HG03280 (cell line): ENCODE results near the gene PLCG1.

ENCODE experiments used
- ATAC-seq: cut with Tn5 transposase; IDR thresholded peaks from one replicate; pipeline ENCODE4 v1.9.1; 2021; ENCODE audit warnings: mild to moderate bottlenecking, moderate library complexity; ENCODE audit not compliant: unreplicated experiment

Gene PLCG1

GRCh38 chr20:41142245-41142644 lies 4.9 kb downstream of the PLCG1 start:
- ATAC-seq: no peak

GRCh38 chr20:41142919-41143318 lies 5.6 kb downstream of the PLCG1 start:
- no peak for ATAC-seq

DNA sequence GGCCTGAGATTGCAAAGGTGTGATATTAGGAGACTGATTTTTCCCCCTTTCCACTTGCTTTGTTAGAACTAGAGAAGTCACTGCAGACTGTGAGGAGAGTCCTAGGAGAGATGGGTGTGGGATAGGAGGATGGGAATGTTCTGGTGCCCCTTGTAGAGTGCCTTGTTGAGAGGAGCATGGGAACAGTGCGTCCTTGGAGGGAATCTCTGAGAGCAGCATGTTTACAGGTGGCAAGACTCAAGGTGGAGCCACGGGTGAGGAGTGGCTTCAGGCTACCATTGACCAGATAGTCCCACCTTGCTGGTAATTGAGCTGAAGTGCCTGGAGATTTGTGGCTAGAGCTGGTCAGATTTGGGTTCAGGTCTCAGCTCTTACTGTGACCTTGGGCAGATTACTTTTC lies 6.0 kb downstream of the PLCG1 start:
- no peak for ATAC-seq

DNA sequence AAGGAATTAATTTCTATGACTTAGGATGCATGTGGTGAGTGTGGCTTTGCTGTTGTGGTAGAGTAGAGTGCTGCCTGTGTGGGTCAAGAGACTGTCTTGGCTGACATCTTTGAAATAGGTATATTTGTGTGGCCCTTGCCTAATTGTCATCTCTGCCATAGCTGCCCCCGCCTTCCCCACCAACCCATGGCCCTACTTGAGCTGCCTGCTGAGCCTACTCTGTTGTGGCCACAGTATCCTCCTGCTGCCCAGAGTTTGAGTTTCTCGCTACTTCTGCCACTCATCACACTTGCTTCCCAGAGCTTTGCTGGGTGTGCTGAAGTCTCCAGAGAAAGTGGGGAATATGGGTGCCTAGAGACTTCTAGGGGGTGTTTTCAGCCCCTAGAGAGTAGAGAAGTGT lies 8.0 kb downstream of the PLCG1 start:
- ATAC-seq: no peak

- no peak for ATAC-seq
These were observed 8.7 kb downstream of the PLCG1 start for GRCh38 chr20:41145821-41146620.

DNA sequence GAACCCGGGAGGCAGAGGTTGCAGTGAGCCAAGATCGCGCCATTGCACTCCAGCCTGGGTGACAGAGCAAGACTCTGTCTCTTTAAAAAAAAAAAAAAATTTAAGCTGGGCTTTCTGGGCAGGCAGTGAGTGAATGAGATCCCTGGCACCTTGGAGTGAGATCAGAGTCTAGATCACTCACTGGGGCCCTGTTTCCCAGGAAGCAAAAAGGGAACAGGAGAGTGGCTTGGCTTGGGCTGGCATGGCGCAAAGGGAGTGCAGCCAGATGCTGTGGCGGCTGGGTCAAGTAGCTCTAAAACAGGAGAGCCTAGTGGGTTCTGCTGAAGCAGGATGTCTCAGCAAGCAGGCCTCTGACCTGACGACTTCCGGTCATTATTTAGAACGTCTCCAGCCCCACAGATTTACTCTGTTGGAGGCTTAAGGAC lies 10.4 kb downstream of the PLCG1 start:
- no peak for ATAC-seq

- no peak for ATAC-seq
These were observed 11.6 kb downstream of the PLCG1 start for GRCh38 chr20:41148942-41149341.

GRCh38 chr20:41150664-41151063 lies 13.3 kb downstream of the PLCG1 start:
- no peak for ATAC-seq

DNA sequence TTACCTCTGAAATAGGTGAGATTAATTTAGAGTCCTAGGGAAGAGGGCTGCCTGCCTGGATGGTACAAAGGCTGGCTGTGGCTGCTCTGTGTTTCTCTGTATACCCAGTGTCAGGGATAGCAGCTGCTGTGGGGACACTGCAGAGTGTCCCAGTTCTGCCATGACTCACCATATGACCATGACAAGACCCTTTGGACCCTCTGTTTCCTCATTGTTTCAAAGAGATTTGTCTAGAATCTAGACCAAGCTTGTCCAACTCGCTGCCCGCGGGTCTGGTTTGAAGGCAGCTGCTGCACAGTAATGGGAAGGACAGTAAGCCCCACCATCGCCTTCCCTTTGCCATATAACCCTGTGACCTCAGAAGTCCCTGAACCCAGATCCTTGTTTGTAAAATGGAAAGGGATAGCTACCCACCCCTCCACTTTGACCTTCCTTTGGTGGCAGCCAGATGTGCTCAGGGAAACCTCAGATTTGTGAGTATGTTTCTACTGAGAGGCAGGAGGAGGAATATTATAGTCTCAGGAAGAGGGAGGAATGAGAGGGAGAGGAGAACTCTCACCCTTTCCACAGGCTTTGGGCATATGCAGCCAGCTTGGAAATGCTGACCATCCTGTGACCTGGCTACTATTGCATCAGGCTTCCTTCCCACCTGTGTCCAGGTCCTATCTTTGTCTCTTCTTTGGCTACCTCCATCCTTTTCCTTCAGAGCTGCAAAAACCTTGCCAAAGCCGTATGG lies 14.0 kb downstream of the PLCG1 start:
- ATAC-seq: no peak

- ATAC-seq: no peak
These were observed 14.9 kb downstream of the PLCG1 start for GRCh38 chr20:41152108-41152757.

- ATAC-seq: no peak
These were observed 17.3 kb downstream of the PLCG1 start for GRCh38 chr20:41154436-41155176.

- ATAC-seq: no peak
These were observed 17.9 kb downstream of the PLCG1 start for GRCh38 chr20:41155261-41155660.

GRCh38 chr20:41158082-41158625 lies 20.8 kb downstream of the PLCG1 start:
- ATAC-seq: no peak

- no peak for ATAC-seq
These were observed 22.2 kb downstream of the PLCG1 start for GRCh38 chr20:41159547-41159946.

DNA sequence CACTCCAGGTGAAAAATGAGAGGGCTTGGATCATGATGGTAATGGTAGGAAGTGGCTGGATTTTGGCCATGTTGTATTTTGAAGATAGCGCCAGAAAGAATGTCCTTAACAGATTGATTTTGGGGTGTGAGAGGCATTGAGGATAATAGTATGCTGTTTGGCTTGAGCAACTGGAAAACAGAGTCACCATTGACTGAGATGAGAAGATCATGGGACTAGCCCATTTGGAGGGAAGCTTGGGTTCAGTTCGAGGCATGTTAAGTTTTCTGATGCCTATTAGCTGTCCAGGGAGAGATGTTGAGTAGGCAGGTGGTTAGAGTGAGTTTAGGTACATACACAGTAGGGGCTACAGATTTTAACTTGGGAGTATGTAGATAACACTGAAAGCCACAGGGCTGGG lies 23.3 kb downstream of the PLCG1 start:
- ATAC-seq: no peak

DNA sequence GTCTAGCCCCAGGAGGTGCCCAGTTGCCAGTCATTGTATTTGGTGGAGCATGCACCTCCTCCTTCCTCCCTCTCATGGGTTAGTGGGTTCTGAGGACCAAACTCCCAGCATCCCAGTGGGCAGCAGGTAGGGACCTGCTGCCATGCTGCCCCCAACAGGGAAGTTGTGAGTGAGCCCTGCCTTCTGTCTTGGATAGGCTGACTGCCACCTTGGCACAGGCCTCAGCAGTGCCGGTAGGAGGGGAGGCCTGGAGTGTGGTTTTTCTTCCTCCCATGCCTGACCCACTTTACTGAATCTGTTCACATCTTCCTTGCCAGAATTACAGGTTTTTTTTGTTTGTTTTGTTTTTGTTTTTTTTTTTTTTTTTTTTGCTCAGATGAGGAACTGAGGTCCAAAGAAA lies 24.5 kb downstream of the PLCG1 start:
- no peak for ATAC-seq

DNA sequence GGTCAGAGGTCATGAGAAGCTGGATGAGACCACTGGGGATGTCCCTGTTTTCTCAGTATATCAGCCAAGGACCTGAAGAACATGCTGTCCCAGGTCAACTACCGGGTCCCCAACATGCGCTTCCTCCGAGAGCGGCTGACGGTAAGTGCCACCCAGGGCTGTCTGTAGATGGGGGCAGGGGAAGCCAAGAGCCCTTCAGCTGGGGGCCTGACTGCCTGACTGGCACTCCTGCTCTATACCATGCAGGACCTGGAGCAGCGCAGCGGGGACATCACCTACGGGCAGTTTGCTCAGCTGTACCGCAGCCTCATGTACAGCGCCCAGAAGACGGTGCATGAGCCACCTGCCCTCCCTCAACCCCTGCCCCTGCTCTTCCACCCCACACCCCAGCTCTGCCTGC lies 25.1 kb downstream of the PLCG1 start:
- ATAC-seq: no peak

DNA sequence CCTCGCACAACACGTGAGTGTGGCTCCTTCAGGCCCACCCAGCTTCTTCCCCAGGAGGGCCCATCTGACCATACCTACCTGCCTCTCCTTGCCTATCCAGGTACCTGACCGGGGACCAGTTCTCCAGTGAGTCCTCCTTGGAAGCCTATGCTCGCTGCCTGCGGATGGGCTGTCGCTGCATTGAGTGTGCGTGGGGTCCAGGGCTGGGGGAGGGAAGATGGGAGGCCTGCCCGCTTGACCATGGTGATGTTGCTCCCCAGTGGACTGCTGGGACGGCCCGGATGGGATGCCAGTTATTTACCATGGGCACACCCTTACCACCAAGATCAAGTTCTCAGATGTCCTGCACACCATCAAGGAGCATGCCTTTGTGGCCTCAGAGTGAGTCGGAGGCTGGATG lies 26.5 kb downstream of the PLCG1 start:
- no peak for ATAC-seq

DNA sequence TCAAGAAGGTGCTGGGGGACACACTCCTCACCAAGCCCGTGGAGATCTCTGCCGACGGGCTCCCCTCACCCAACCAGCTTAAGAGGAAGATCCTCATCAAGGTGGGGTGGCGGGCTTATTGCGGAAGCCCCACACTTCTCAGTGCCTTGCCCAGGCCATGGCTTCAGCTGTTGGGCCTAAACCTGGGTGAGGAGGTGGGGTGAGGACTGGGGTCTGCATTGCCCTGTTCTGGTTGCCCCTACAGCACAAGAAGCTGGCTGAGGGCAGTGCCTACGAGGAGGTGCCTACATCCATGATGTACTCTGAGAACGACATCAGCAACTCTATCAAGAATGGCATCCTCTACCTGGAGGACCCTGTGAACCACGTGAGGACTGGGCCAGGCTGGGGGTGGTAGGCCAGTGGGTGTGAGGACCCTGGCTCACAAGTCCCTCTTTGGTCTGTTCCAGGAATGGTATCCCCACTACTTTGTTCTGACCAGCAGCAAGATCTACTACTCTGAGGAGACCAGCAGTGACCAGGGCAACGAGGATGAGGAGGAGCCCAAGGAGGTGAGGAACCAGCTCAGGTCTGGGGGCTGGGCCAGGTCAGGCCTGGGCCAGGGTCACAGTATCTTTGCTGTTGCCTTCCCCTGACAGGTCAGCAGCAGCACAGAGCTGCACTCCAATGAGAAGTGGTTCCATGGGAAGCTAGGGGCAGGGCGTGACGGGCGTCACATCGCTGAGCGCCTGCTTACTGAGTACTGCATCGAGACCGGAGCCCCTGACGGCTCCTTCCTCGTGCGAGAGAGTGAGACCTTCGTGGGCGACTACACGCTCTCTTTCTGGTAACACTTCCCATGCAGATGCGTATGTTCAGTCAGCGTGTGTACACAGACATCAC lies 27.9 kb downstream of the PLCG1 start:
- ATAC-seq: no peak
